B cell (primary cell): ENCODE measurements around the gene TTC8.

Source experiments
- CTCF ChIP-seq: fragments of 200-600 bp; IDR thresholded peaks from one replicate; pipeline ENCODE4 v1.8.0; 2022; ENCODE audit warnings: antibody characterized with exemption, mild to moderate bottlenecking
- EZH2 ChIP-seq: IDR thresholded peaks from 2 replicates; pipeline ENCODE4 v1.6.1; 2012; ENCODE audit warnings: borderline replicate concordance, low read depth, mild to moderate bottlenecking, moderate library complexity, low read length; ENCODE audit not compliant: insufficient read depth, poor library complexity, severe bottlenecking

- TF ChIP-seq CTCF (no peak), EZH2 (no peak)
Measured at GRCh38 chr14:88804477-88804876, 20.0 kb upstream of the TTC8 start.
